ENCODE results near the gene SLC12A7. TPM values are rescaled to one million over a fixed set of nuclear protein-coding genes. Genes with fewer than 3 reads are reported as not detected.

SLC12A7 gene
- total RNA-seq, 1 experiment from 2014 or later, result 30.8 TPM

DNA sequence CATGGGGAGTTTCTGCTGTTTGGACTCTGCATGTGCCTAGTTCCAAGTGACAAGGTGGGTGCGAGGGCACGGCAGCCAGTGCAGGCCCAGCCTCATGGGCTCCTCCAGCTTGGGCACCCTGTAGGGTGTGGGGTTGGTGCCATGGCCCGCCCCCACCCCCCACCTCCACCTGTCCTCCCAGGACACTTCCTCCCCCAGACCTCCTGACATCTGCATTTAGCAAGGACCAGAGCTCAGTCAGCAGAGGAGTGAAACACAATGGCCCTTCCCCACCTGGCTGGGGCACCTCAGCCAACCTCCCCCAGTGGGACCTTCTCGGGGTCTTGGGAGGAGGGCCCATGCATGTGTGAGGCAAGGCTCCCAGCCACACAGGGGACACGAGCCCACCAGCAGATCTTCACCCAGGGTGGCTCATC lies 105.2 kb downstream of the SLC12A7 start:
- no peak overlapping the region for H3K4me2 ChIP-seq (ENCODE audit: insufficient read depth, insufficient read length, low read length)
- H2BK120ac ChIP-seq (ENCODE audit: low read depth, low read length, poor library complexity, severe bottlenecking), result no peak overlapping the region
- no peak overlapping the region for H3K27ac ChIP-seq (ENCODE audit: insufficient read length, low read depth, low read length)
- no peak overlapping the region for H2BK12ac ChIP-seq (ENCODE audit: insufficient read length, low read depth, low read length)
- peaks cover 13% of the 10 kb centered on the region for H3K23me2 ChIP-seq (ENCODE audit: insufficient read length, low read depth, low read length, poor library complexity, severe bottlenecking)
- no peaks in the 10 kb centered on the region for H3K4me1 ChIP-seq (ENCODE audit: insufficient read depth, low read length)
- H3K18ac ChIP-seq (ENCODE audit: insufficient read length, low read depth, low read length), result no peak overlapping the region
- peaks cover 30 to 34% of the 10 kb centered on the region in 2 experiments for H3K4me1 Mint-ChIP-seq
- no peaks in the 10 kb centered on the region for H3K9me3 ChIP-seq (ENCODE audit: control insufficient read depth, low read depth, low read length)
- no peak overlapping the region for H2BK5ac ChIP-seq (ENCODE audit: insufficient read length, low read length)
- H3K4ac ChIP-seq (ENCODE audit: low read depth, low read length), result no peak overlapping the region
- no peak for TF ChIP-seq CTCF (conservative IDR thresholded peaks at IDR 0.05)
- no peak overlapping the region for H3K9ac ChIP-seq (ENCODE audit: extremely low read depth, insufficient read length, low read length)
- H3T11ph ChIP-seq (ENCODE audit: low read length), result no peak overlapping the region
- no peak overlapping the region for H4K5ac ChIP-seq (ENCODE audit: insufficient read length, low read depth, low read length)
- no peak overlapping the region for H3K23ac ChIP-seq (ENCODE audit: insufficient read length, low read depth, low read length)
- H3K36me3 Mint-ChIP-seq (ENCODE audit: insufficient read depth in 1 of 3, low read depth in 3 of 3), result no peaks in the 10 kb centered on the region; a peak in 1 of 7 replicates
- no peak overlapping the region for H3K14ac ChIP-seq (ENCODE audit: insufficient read depth, low read length)
- DNase-seq, result no peak
- no peak overlapping the region for H3K4me3 Mint-ChIP-seq
- H3K9me3 Mint-ChIP-seq, result no peaks in the 10 kb centered on the region
- H2BK20ac ChIP-seq (ENCODE audit: low read depth, low read length, poor library complexity, severe bottlenecking), result no peak overlapping the region
- H3K27me3 ChIP-seq (ENCODE audit: insufficient read depth, low read length), result peaks cover 19% of the 10 kb centered on the region; the same call in 1 of the 2 replicates
- H3K79me1 ChIP-seq (ENCODE audit: insufficient read depth, low read depth, low read length, poor library complexity, severe bottlenecking), result no peaks in the 10 kb centered on the region
- H3K27ac Mint-ChIP-seq, result no peak overlapping the region
- no peak overlapping the region for H4K8ac ChIP-seq (replicated peaks; ENCODE audit: insufficient read length, low read depth, low read length)
- no peaks in the 10 kb centered on the region for H4K20me1 ChIP-seq (ENCODE audit: control insufficient read depth, insufficient read depth, insufficient read length)
- H2BK15ac ChIP-seq (ENCODE audit: low read depth, low read length), result no peak overlapping the region
- no peak overlapping the region for H4K91ac ChIP-seq (ENCODE audit: insufficient read length, low read depth, low read length)
- no peaks in the 10 kb centered on the region for H3K79me2 ChIP-seq (ENCODE audit: insufficient read depth, low read length)
- H2AFZ ChIP-seq (ENCODE audit: low read length), result no peak overlapping the region
- no CpG with 5 or more reads among the region's 5 CpGs for WGBS (ENCODE audit: extremely low coverage, insufficient read length, low lambda C conversion rate)
- H3K56ac ChIP-seq (ENCODE audit: insufficient read length, low read depth, low read length), result no peak overlapping the region
- no peak overlapping the region for H2AK5ac ChIP-seq (ENCODE audit: insufficient read length, low read length)
- peaks cover 83% of the 10 kb centered on the region for H3K27me3 Mint-ChIP-seq (ENCODE audit: low read depth)

All from H9 (cell line).